Ovary (tissue), 9 donors: ENCODE data around the gene PPIC. TPM values are rescaled to one million over a fixed set of nuclear protein-coding genes. Genes with fewer than 3 reads are reported as not detected.

Experiments used
- DNase-seq, 5 donors: peaks; one replicate each; pipeline ENCODE4 v3.0.0-alpha.2; 2019 to 2020
- H3K27ac ChIP-seq, 2 donors: fragments of 200-600 bp; one replicate each; pipeline versions ENCODE4 v1.5.1 to v1.8.0; 2019 to 2022
- H3K27me3 ChIP-seq: fragments of 200-600 bp; one replicate; pipeline ENCODE4 v1.8.0; 2022
- H3K36me3 ChIP-seq: fragments of 200-600 bp; sonication (generic); one replicate; pipeline ENCODE4 v1.5.1; 2019
- H3K4me1 ChIP-seq: one replicate; pipeline ENCODE4 v1.8.1; 2013; ENCODE audit warnings: mild to moderate bottlenecking, moderate library complexity; ENCODE audit not compliant: insufficient read depth
- H3K4me3 ChIP-seq: fragments of 200-600 bp; sonication (generic); one replicate; pipeline ENCODE4 v1.5.1; 2017
- H3K9me3 ChIP-seq, 2 donors: fragments of 200-600 bp in 1 of 2; sonication (generic) in 1 of 2; one replicate each; pipeline versions ENCODE4 v1.5.1 to v1.8.1; 2013 to 2019; ENCODE audit warnings: mild to moderate bottlenecking in 1 of 2, moderate library complexity in 1 of 2
- EP300 ChIP-seq: sonication (generic); formaldehyde crosslinking; IDR thresholded peaks from one replicate; pipeline ENCODE4 v1.6.1; 2017; ENCODE audit warnings: antibody characterized with exemption
- POLR2A ChIP-seq: fragments of 450-650 bp; IDR thresholded peaks from one replicate; pipeline ENCODE4 v1.6.1; 2017; ENCODE audit warnings: antibody characterized with exemption, mild to moderate bottlenecking, moderate library complexity
- WGBS, 3 donors: extraction: QIAGEN DNeasy Blood & Tissue Kit in 1 of 3; methylation state at CpG; one replicate each; pipeline versions ENCODE4 v1.1.5 to v1.1.7; 2013 to 2017; 5-methylcytosine and 5-hydroxymethylcytosine counted together
- intact Hi-C, 4 donors: fragments of 100-400 bp; cut with DNase I; formaldehyde crosslinking; loops; one replicate each; pipeline versions ENCODE4 v1.11.0 to v1.15.1; 2022 to 2023
- polyA plus RNA-seq, 2 donors: library from polyadenylated mRNA; stranded (reverse); fragments of 200-250 nt in 1 of 2; fragments of 350-450 nt in 1 of 2; fragmentation: Illumina TruSeq in 1 of 2; extraction: RNeasy Lipid Tissue Mini Kit (QIAGEN cat#74804) in 1 of 2; gene quantifications; one replicate each; pipeline ENCODE4 v1.2.3, GENCODE V29; 2013 to 2014
- total RNA-seq, 7 donors: library from RNA; depleted of rRNA in 2 of 7; stranded (reverse); fragments of >200 nt in 2 of 7; fragmentation: NEBNext Ultra II Directional in 3 of 7; extraction: Animal tissue kit (Norgen Biotek cat#: 25700) in 3 of 7; gene quantifications; one replicate each; pipeline versions ENCODE4 v1.1.0 to v1.2.4, GENCODE V29; 2016 to 2023
- TF ChIP-seq, protein P1 (sequence below), 3 donors: fragments of 450-650 bp in 2 of 3; fragments of 200-600 bp in 1 of 3; IDR thresholded peaks; one replicate each; pipeline versions ENCODE4 v1.5.1 to v1.8.0; 2016 to 2022; ENCODE audit warnings: antibody characterized with exemption in 3 of 3, mild to moderate bottlenecking in 1 of 3
- donor health status: DM: no; HTN: no; CAD: no; lungs with moderate emphysema.
- donor health status: DM: no; HTN: no; CAD: no.
- donor health status: Bipolar disorder and iron deficiency.
- donor health status: DM: yes; HTN: yes; CAD: no.
- donor health status: DM: no; HTN: no; CAD: no.
- donor health status: DM: yes; HTN: yes; CAD: no.

PPIC gene
- total and polyA plus RNA-seq, 9 donors, result 9.3 to 35.9 (median 20.9) TPM

DNA sequence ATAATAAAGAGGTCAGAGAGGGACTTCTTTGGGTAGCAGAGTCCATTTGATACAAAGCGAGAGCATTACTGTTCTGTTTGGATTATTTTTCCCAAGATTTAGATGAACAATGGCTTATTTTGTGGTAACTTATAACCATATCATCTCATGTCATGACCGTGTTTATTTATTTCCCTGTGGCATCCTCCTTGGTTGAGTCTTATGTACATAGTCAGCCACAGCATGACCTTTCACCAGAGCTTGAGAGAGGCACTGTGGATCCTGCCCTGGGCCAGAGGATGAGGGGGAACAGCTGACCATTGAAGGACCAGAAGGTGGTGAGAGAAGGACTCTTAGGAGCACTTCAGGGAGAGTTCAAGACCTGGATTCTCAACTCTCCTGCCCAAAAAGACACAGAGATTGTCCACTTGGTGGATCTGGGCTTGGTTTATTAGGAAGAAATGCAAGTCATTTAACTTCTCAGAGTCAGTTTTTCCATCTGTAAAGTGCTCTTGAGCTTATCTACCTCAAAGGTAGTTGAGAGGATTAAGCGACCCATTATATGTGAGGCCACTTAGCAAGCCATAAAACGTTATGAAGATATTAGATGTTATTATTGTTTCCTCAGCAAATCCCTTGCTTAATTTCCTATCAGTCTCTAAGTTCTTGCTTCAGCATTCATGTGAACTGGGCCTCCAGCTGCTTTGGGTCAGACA is 51.4 kb downstream of the PPIC start:
- WGBS, 3 donors, result 92 to 95% (median 95%) methylated on average over 4 of the region's 4 CpGs
- TF ChIP-seq POLR2A, result no peak
- TF ChIP-seq, protein P1, sequence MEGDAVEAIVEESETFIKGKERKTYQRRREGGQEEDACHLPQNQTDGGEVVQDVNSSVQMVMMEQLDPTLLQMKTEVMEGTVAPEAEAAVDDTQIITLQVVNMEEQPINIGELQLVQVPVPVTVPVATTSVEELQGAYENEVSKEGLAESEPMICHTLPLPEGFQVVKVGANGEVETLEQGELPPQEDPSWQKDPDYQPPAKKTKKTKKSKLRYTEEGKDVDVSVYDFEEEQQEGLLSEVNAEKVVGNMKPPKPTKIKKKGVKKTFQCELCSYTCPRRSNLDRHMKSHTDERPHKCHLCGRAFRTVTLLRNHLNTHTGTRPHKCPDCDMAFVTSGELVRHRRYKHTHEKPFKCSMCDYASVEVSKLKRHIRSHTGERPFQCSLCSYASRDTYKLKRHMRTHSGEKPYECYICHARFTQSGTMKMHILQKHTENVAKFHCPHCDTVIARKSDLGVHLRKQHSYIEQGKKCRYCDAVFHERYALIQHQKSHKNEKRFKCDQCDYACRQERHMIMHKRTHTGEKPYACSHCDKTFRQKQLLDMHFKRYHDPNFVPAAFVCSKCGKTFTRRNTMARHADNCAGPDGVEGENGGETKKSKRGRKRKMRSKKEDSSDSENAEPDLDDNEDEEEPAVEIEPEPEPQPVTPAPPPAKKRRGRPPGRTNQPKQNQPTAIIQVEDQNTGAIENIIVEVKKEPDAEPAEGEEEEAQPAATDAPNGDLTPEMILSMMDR (IDR thresholded peaks at IDR 0.05), result no peak
- TF ChIP-seq EP300, result no peak
- Histone ChIP-seq H3K9me3 (no peaks in the 10 kb centered on the region), H3K27ac (no peak overlapping the region), H3K27me3 (no peaks in the 10 kb centered on the region), H3K36me3 (no peaks in the 10 kb centered on the region), H3K4me3 (no peak overlapping the region), H3K4me1 (no peaks in the 10 kb centered on the region)
- DNase-seq, result no peak
- intact Hi-C loops, result no loop called here

DNA sequence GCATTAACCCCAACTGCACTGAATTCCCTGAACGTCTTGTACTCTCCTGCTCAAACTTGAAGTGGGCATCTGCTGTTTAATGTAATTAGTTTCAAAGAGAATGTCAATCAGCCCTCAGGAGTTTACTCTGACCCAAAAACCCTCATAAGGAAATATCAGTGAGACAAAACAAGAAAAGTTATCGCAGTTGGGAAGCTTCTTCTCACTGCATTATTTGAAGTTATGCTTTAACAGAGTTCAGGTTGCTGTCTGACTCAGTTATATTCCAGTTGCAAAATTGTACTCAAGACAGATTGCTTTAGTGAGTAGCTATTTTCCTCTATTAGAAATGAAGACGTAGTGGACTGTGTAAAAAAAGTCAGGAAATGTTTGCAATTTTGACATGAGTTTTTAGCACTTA is 52.1 kb downstream of the PPIC start:
- Histone ChIP-seq H3K27ac (no peak overlapping the region), H3K36me3 (no peaks in the 10 kb centered on the region), H3K4me3 (no peak overlapping the region), H3K27me3 (no peaks in the 10 kb centered on the region), H3K4me1 (no peaks in the 10 kb centered on the region), H3K9me3 (no peaks in the 10 kb centered on the region)
- WGBS, 3 donors, result 93 to 96% (median 95%) methylated on average over 3 of the region's 3 CpGs
- TF ChIP-seq, protein P1 (IDR thresholded peaks at IDR 0.05), result no peak
- TF ChIP-seq POLR2A (no peak), EP300 (no peak)
- no peak for DNase-seq
- intact Hi-C loops, result no loop called here

- DNase-seq, result no peak
- intact Hi-C loops, result no loop called here
- no peaks in the 10 kb centered on the region for H3K36me3 ChIP-seq
- H3K4me3 ChIP-seq, result no peak overlapping the region
- no peaks in the 10 kb centered on the region for H3K27me3 ChIP-seq
- H3K27ac ChIP-seq, result no peak overlapping the region
- no peak for TF ChIP-seq EP300
- TF ChIP-seq, protein P1 (IDR thresholded peaks at IDR 0.05), result no peak
- TF ChIP-seq POLR2A, result no peak
- peaks cover under 1% of the 10 kb centered on the region for H3K4me1 ChIP-seq
- no peaks in the 10 kb centered on the region for H3K9me3 ChIP-seq
- 0% methylated on average over 1 of the region's 1 CpG for WGBS, 3 donors
Observed at GRCh38 chr5:122982376-122982775, 54.1 kb downstream of the PPIC start.

- TF ChIP-seq, protein P1 (IDR thresholded peaks at IDR 0.05), result no peak
- TF ChIP-seq POLR2A (no peak), EP300 (no peak)
- DNase-seq, result no peak
- 47 to 91% (median 88%) methylated on average over 2 of the region's 2 CpGs for WGBS, 3 donors
- H3K36me3 ChIP-seq, result no peaks in the 10 kb centered on the region
- H3K9me3 ChIP-seq, result no peaks in the 10 kb centered on the region
- H3K4me3 ChIP-seq, result no peak overlapping the region
- peaks cover 1% of the 10 kb centered on the region for H3K4me1 ChIP-seq
- no peak overlapping the region for H3K27ac ChIP-seq
- H3K27me3 ChIP-seq, result no peaks in the 10 kb centered on the region
- intact Hi-C loops, result no loop called here
Observed at GRCh38 chr5:122981846-122982245, 54.7 kb downstream of the PPIC start.
